Glutamatergic neuron (in vitro differentiated cells): ENCODE measurements around the gene MBP. TPM values are rescaled to one million over a fixed set of nuclear protein-coding genes. Genes with fewer than 3 reads are reported as not detected.

Experiments used
- DNase-seq: peaks from one replicate; pipeline ENCODE4 v3.0.0; 2022
- H3K27ac Mint-ChIP-seq: one replicate; pipeline ENCODE4 v1.8.0; 2020; ENCODE audit warnings: mild to moderate bottlenecking, mixed read lengths, inconsistent platforms; ENCODE audit not compliant: unreplicated experiment
- H3K27me3 Mint-ChIP-seq: one replicate; pipeline ENCODE4 v1.8.0; 2020; ENCODE audit warnings: mild to moderate bottlenecking, moderate library complexity, mixed read lengths, inconsistent platforms; ENCODE audit not compliant: unreplicated experiment
- H3K36me3 Mint-ChIP-seq: one replicate; pipeline ENCODE4 v1.8.0; 2020; ENCODE audit warnings: mild to moderate bottlenecking, mixed read lengths, inconsistent platforms; ENCODE audit not compliant: unreplicated experiment
- H3K4me1 Mint-ChIP-seq: one replicate; pipeline ENCODE4 v1.8.0; 2020; ENCODE audit warnings: mild to moderate bottlenecking, low read depth, mixed read lengths, inconsistent platforms; ENCODE audit not compliant: unreplicated experiment
- H3K4me3 Mint-ChIP-seq: one replicate; pipeline ENCODE4 v1.8.0; 2020; ENCODE audit warnings: mild to moderate bottlenecking, mixed read lengths, inconsistent platforms; ENCODE audit not compliant: unreplicated experiment
- H3K9me3 Mint-ChIP-seq: one replicate; pipeline ENCODE4 v1.8.0; 2020; ENCODE audit warnings: mild to moderate bottlenecking, moderate library complexity, mixed read lengths, inconsistent platforms; ENCODE audit not compliant: unreplicated experiment
- total RNA-seq: library from RNA; stranded (reverse); fragmentation: NEBNext Ultra II Directional; extraction: Animal tissue kit (Norgen Biotek cat#: 25700); gene quantifications from one replicate; pipeline ENCODE4 v1.2.1, GENCODE V29; 2021; ENCODE audit not compliant: unreplicated experiment
- TF ChIP-seq, protein P1 (sequence below): fragments of 200-600 bp; sonication (generic); IDR thresholded peaks from one replicate; pipeline ENCODE4 v1.5.0; 2021; ENCODE audit not compliant: partially characterized antibody, unreplicated experiment

The MBP gene
- total RNA-seq, 1 donor from 2014 or later, result 82.6 TPM

DNA sequence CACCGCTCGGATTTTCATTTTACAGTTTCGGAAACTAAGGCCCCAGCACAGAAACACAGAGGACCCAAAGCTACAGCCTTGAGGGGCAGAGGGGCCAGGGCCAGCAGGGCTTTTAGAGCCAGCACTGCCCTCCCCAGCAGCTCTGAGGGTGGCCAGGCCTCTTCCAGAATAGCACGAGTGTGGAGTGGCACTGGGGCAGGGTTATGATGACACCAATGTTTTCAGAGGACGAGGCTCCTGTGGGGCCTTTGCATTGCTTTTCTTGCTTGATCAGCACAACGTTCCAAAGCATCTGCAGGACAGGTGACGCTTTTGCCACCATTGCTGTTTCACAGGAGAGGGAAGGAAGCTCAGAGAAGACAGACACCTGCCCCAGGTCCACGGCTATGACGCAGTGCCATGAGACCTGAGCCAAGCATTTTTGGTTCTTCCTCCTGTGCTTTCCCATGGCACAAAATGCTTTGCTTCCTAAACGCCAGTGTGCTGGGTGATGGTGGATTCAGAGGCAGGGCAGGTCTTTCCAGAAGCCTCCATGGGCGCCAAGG is 126.9 kb downstream of the MBP start:
- Mint-ChIP-seq H3K27me3 (peaks cover 13% of the 10 kb centered on the region), H3K9me3 (peaks cover 11% of the 10 kb centered on the region), H3K27ac (no peak overlapping the region), H3K4me1 (peaks cover 46% of the 10 kb centered on the region), H3K36me3 (no peaks in the 10 kb centered on the region), H3K4me3 (no peak overlapping the region)
- DNase-seq, result no peak
- TF ChIP-seq, protein P1, sequence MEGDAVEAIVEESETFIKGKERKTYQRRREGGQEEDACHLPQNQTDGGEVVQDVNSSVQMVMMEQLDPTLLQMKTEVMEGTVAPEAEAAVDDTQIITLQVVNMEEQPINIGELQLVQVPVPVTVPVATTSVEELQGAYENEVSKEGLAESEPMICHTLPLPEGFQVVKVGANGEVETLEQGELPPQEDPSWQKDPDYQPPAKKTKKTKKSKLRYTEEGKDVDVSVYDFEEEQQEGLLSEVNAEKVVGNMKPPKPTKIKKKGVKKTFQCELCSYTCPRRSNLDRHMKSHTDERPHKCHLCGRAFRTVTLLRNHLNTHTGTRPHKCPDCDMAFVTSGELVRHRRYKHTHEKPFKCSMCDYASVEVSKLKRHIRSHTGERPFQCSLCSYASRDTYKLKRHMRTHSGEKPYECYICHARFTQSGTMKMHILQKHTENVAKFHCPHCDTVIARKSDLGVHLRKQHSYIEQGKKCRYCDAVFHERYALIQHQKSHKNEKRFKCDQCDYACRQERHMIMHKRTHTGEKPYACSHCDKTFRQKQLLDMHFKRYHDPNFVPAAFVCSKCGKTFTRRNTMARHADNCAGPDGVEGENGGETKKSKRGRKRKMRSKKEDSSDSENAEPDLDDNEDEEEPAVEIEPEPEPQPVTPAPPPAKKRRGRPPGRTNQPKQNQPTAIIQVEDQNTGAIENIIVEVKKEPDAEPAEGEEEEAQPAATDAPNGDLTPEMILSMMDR, result no peak

DNA sequence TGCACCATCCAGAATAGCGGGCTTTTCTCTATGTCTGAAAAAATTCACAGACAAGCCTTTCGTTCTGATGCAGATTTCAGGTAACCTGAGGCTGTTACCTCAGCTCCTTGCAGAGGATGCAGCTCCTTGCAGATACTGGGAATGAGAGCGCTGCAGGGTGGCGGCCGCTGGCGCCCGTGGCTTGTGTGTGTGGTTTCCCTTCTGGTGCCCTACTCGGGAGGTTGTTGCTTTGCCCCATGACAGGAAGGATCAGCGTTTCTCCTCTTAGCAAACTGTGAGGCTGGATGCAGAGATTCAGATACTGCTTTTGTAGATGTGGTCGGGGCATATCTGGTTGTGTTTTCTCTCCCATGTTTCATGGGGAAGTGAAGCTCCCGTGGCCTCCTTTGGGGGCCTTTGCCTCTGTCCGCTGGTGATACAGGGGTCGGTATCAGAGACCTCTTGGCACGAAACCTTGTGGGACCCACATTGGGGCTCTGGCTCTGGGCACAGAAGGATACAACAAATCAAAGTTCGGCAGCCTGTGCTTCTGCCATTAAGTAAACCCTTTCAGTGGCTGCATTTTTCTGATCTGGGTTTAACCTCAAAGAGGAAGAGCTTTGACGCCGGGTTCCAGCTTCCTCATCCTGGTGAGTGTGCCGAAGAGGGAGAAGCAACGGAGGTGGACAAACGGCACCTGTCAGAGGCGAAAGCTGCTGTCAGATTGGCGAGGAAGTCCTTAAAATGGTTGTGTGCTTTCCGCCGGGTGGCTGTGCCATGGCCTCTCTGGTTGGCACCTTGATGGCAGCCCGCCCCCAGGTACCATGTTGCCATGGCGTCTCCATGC is 127.8 kb downstream of the MBP start:
- no peak overlapping the region for H3K4me3 Mint-ChIP-seq
- peaks cover 9% of the 10 kb centered on the region for H3K27me3 Mint-ChIP-seq
- H3K4me1 Mint-ChIP-seq, result peaks cover 43% of the 10 kb centered on the region
- no peak overlapping the region for H3K27ac Mint-ChIP-seq
- TF ChIP-seq, protein P1, result no peak
- no peaks in the 10 kb centered on the region for H3K36me3 Mint-ChIP-seq
- peaks cover 9% of the 10 kb centered on the region for H3K9me3 Mint-ChIP-seq
- DNase-seq, result no peak

DNA sequence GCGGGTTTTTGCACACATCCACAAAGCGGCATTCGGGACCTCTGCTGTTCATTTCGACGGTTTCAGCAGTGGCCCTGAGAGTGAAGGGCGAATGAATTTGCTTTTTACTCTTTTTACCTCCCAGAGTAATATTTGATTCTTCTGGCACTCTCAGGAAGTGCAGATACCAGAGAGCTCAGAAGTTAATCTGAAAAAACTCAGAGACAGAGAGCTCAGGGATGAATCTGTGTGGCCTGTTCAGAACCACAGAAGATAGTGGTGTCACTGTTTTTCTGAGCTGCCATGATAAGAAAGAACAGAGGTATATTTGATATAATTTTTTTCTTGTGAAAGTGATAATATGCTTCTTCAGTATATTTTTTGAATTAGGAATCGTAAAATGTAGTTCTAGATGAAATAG is 129.3 kb downstream of the MBP start:
- H3K27ac Mint-ChIP-seq, result peak overlapping the region; percentile 93
- peaks cover 5% of the 10 kb centered on the region for H3K27me3 Mint-ChIP-seq
- H3K36me3 Mint-ChIP-seq, result peaks cover under 1% of the 10 kb centered on the region
- peaks cover 7% of the 10 kb centered on the region for H3K9me3 Mint-ChIP-seq
- peaks cover 48% of the 10 kb centered on the region for H3K4me1 Mint-ChIP-seq
- H3K4me3 Mint-ChIP-seq, result no peak overlapping the region
- no peak for DNase-seq
- TF ChIP-seq, protein P1, result no peak

DNA sequence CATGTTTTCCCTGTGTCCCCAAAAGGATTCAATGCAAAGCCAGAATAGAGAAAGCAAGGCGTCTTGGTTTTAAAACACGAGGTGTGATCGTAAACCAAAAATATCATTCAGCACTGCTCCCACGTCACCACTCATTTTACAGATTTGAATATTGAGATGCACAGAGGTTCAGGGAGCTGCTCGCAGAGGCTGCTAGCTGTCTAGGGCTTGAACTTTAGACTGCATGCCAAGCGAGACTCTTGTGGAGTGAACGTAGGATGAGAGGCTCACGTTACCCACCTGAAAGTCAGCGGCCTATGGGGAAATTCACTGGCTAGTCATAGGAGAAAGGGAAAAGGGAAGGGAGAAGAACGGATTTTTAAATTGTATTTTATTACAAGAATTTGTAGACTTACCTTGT is 130.1 kb downstream of the MBP start:
- TF ChIP-seq, protein P1, result no peak
- H3K4me1 Mint-ChIP-seq, result peaks cover 49% of the 10 kb centered on the region
- peaks cover 6% of the 10 kb centered on the region for H3K36me3 Mint-ChIP-seq
- no peak for DNase-seq
- peak overlapping the region; percentile 93 for H3K27ac Mint-ChIP-seq
- H3K9me3 Mint-ChIP-seq, result peaks cover 9% of the 10 kb centered on the region
- peak overlapping the region; percentile 73 for H3K4me3 Mint-ChIP-seq
- H3K27me3 Mint-ChIP-seq, result peaks cover 5% of the 10 kb centered on the region

DNA sequence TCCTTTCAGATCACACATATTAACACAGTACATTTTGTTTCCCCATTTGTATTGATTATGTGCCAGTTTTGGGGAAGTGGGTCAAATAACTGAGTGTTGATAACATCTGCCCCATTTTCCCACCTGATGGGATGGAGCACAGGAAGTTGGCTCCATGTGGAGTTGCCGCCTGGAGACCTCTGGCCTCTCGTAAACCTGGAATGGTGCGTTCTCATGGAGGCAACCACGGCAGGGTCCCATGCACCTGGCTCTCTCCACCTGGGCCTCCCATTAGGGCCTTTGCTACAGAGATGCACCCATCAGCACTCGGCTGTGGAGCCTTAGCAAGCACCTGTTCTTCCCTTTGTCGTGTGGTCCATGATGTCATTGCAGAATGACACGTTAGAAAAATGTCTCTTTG is 130.6 kb downstream of the MBP start:
- peaks cover 6% of the 10 kb centered on the region for H3K36me3 Mint-ChIP-seq
- peaks cover 50% of the 10 kb centered on the region for H3K4me1 Mint-ChIP-seq
- TF ChIP-seq, protein P1, result no peak
- no peak overlapping the region for H3K4me3 Mint-ChIP-seq
- peaks cover 9% of the 10 kb centered on the region for H3K9me3 Mint-ChIP-seq
- H3K27me3 Mint-ChIP-seq, result peaks cover 5% of the 10 kb centered on the region
- no peak for DNase-seq
- H3K27ac Mint-ChIP-seq, result peak overlapping the region; percentile 93
